Upper lobe of left lung (tissue), 6 donors: ENCODE results near the gene BNIP5. TPM values are rescaled to one million over a fixed set of nuclear protein-coding genes. Genes with fewer than 3 reads are reported as not detected.

Source experiments
- ATAC-seq, 2 donors: fragments of 200-7000 bp; cut with Tn5 transposase; one replicate each; pipeline ENCODE4 v1.9.1; 2022; ENCODE audit warnings: mild to moderate bottlenecking in 2 of 2, moderate library complexity in 2 of 2; ENCODE audit not compliant: low FRiP score in 2 of 2
- DNase-seq, 2 donors: peaks; one replicate each; pipeline ENCODE4 v3.0.0-alpha.2; 2019 to 2020
- H3K27ac ChIP-seq, 4 donors: fragments of 200-600 bp; sonication (generic); one replicate each; pipeline ENCODE4 v1.5.1; 2016 to 2019
- H3K27me3 ChIP-seq, 4 donors: fragments of 200-600 bp; sonication (generic); one replicate each; pipeline ENCODE4 v1.5.1; 2017 to 2019
- H3K36me3 ChIP-seq, 4 donors: fragments of 200-600 bp; sonication (generic); one replicate each; pipeline ENCODE4 v1.5.1; 2016 to 2019
- H3K4me1 ChIP-seq, 4 donors: fragments of 200-600 bp; sonication (generic); one replicate each; pipeline ENCODE4 v1.5.1; 2018 to 2019
- H3K4me3 ChIP-seq, 4 donors: fragments of 200-600 bp; sonication (generic); one replicate each; pipeline ENCODE4 v1.5.1; 2017 to 2019; ENCODE audit warnings: mild to moderate bottlenecking in 2 of 4, moderate library complexity in 1 of 4
- H3K9me3 ChIP-seq, 4 donors: fragments of 200-600 bp; sonication (generic); one replicate each; pipeline ENCODE4 v1.5.1; 2018 to 2019
- CTCF ChIP-seq, 6 experiments: fragments of 450-650 bp in 4 of 6; fragments of 200-600 bp in 2 of 6; sonication (generic) in 2 of 6; IDR thresholded peaks; one replicate each; pipeline ENCODE4 v1.5.1; 2016 to 2019; ENCODE audit warnings: antibody characterized with exemption in 6 of 6
- EP300 ChIP-seq, 4 donors: sonication (generic); formaldehyde crosslinking; IDR thresholded peaks; one replicate each; pipeline ENCODE4 v1.5.1; 2017; ENCODE audit warnings: antibody characterized with exemption in 4 of 4, control low read depth in 2 of 4
- POLR2A ChIP-seq, 4 donors: fragments of 450-650 bp; IDR thresholded peaks; one replicate each; pipeline ENCODE4 v1.5.1; 2016 to 2017; ENCODE audit warnings: antibody characterized with exemption in 4 of 4, mild to moderate bottlenecking in 2 of 4
- POLR2AphosphoS5 ChIP-seq, 2 donors: sonication (generic); formaldehyde crosslinking; IDR thresholded peaks; one replicate each; pipeline ENCODE4 v1.5.1; 2017; ENCODE audit warnings: antibody characterized with exemption in 2 of 2
- WGBS, 2 donors: methylation state at CpG; one replicate each; pipeline ENCODE4 v1.1.5; 2017 to 2018; 5-methylcytosine and 5-hydroxymethylcytosine counted together
- total RNA-seq, 6 donors: library from RNA; depleted of rRNA in 4 of 6; stranded (reverse); fragments of >200 nt in 4 of 6; gene quantifications; one replicate each; pipeline versions ENCODE4 v1.1.0 to v1.2.1, GENCODE V29; 2016 to 2021
- donor health status: DM: no; HTN: no; CAD: no; lungs with moderate emphysema.
- donor health status: DM: no; HTN: yes; CAD: no; lungs with severe emphysema.

Gene BNIP5
- total RNA-seq, 6 donors from 2014 or later, result 0.10 TPM; not detected in 5

DNA sequence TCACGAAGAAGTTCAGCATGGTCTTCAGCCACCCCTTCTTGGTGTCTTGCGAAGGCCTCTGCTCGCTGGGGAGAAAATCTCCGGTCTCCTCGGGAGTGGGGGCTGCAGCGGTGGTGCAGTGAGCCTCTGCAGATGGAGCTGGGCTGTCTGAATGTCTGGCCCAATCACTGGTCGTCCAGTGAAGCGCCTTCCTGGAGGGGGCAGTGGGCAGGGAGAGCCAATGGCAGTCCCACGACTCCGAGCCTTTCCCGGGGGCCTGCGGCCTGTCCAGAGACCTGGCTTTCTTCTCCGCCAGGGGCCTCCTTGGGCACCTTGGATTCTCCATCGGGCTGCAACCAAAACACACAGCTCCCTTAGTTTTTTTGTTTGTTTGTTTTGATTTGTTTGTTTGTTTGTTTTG is 6.3 kb downstream of the BNIP5 start:
- 92% methylated on average over 10 to 14 of the region's 14 CpGs for WGBS, 2 donors
- TF ChIP-seq EP300 (IDR thresholded peaks at IDR 0.05), result no peak
- no peak for TF ChIP-seq POLR2AphosphoS5 (IDR thresholded peaks at IDR 0.05)
- TF ChIP-seq CTCF (IDR thresholded peaks at IDR 0.05), result no peak
- no peak for TF ChIP-seq POLR2A (IDR thresholded peaks at IDR 0.05)
- Histone ChIP-seq H3K36me3 (no peaks in the 10 kb centered on the region), H3K4me1 (no peaks in the 10 kb centered on the region), H3K4me3 (no peak overlapping the region), H3K27me3 (peaks cover 0 to 10% (median 0%) of the 10 kb centered on the region in 4 donors), H3K9me3 (no peaks in the 10 kb centered on the region), H3K27ac (no peak overlapping the region)
- ATAC-seq (no peak), DNase-seq (no peak)

DNA sequence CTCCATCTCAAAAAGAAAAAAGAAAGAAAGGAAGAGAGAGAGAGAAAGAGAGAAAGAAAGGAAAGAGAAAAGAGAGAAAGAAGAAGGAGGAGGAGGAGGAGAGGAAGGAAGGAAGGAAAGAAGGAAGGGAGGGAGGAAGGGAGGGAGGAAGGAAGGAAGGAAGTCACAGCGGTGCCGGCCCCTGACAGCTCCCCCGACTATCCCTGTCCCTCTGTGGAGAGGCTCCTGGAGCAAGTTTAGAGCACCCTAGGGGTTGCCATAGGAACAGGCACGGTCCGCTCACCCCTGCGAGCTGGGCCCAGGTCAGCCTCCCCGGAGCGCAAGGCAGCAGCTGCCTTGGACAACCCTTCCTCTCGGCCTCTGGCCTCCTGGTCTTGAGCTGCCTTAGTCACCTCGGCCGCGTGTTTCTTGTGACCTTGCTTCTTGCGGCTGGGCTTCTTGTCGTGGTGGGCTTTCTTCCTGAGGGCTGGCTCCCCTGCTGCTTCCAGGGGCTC is 6.8 kb downstream of the BNIP5 start:
- Histone ChIP-seq H3K4me1 (no peaks in the 10 kb centered on the region), H3K27me3 (peaks cover 0 to 7% (median 0%) of the 10 kb centered on the region in 4 donors), H3K27ac (no peak overlapping the region), H3K9me3 (no peaks in the 10 kb centered on the region), H3K4me3 (no peak overlapping the region), H3K36me3 (no peaks in the 10 kb centered on the region)
- no peak for ATAC-seq
- 57 to 74% methylated on average over 14 of the region's 14 CpGs for WGBS, 2 donors
- TF ChIP-seq POLR2A (IDR thresholded peaks at IDR 0.05) (no peak), POLR2AphosphoS5 (IDR thresholded peaks at IDR 0.05) (no peak), CTCF (IDR thresholded peaks at IDR 0.05) (no peak), EP300 (IDR thresholded peaks at IDR 0.05) (no peak)
- peak in 1 of 2 donors; percentile 56 for DNase-seq

DNA sequence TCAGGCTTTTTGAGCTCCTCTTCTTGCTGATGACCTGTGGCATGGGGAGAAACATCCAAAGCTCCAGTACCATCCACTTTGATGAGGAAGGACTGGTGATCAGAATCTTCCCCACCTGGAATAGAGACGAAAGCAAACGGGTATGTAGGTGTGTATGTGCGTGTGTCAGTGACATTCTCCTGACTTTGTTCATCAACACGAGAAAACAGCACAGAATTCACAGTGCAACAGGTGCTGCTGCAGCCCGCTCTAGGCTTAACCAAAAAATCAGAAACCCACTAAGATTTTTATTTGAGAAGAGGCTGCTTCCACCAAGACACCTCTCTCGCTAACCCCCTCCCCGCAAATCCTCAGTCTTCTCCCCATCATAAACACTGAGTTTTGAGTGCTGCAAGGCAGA is 8.1 kb downstream of the BNIP5 start:
- no peaks in the 10 kb centered on the region for H3K36me3 ChIP-seq
- no peaks in the 10 kb centered on the region for H3K27me3 ChIP-seq
- no peaks in the 10 kb centered on the region for H3K9me3 ChIP-seq
- no peak for DNase-seq
- H3K4me3 ChIP-seq, result no peak overlapping the region
- WGBS, 2 donors, result 81 to 88% methylated on average over 7 of the region's 7 CpGs
- no peak for ATAC-seq
- TF ChIP-seq POLR2AphosphoS5 (IDR thresholded peaks at IDR 0.05) (no peak), CTCF (IDR thresholded peaks at IDR 0.05) (no peak), EP300 (IDR thresholded peaks at IDR 0.05) (no peak), POLR2A (IDR thresholded peaks at IDR 0.05) (no peak)
- H3K4me1 ChIP-seq, result no peaks in the 10 kb centered on the region
- no peak overlapping the region for H3K27ac ChIP-seq

DNA sequence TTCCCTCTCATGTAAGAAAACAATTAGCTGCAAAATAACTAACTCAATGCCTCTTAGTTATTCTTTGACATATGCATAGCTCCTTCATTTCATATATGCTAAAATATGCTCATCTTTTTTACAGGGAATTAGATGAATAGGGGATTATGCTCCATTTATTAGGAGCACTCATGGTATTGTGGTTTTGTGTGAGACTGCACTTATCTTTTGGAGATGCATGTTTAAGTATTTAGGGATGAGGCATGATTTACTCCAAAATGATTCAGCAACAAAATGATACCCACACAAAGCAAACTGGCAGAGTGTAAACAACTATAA is 8.8 kb downstream of the BNIP5 start:
- no peak for DNase-seq
- no peak for TF ChIP-seq POLR2AphosphoS5 (IDR thresholded peaks at IDR 0.05)
- TF ChIP-seq CTCF (IDR thresholded peaks at IDR 0.05), result no peak
- TF ChIP-seq POLR2A (IDR thresholded peaks at IDR 0.05), result no peak
- no peak for TF ChIP-seq EP300 (IDR thresholded peaks at IDR 0.05)
- no peaks in the 10 kb centered on the region for H3K9me3 ChIP-seq
- H3K4me3 ChIP-seq, result no peak overlapping the region
- no peaks in the 10 kb centered on the region for H3K4me1 ChIP-seq
- ATAC-seq, result no peak
- no peak overlapping the region for H3K27ac ChIP-seq
- H3K27me3 ChIP-seq, result no peaks in the 10 kb centered on the region
- no peaks in the 10 kb centered on the region for H3K36me3 ChIP-seq

DNA sequence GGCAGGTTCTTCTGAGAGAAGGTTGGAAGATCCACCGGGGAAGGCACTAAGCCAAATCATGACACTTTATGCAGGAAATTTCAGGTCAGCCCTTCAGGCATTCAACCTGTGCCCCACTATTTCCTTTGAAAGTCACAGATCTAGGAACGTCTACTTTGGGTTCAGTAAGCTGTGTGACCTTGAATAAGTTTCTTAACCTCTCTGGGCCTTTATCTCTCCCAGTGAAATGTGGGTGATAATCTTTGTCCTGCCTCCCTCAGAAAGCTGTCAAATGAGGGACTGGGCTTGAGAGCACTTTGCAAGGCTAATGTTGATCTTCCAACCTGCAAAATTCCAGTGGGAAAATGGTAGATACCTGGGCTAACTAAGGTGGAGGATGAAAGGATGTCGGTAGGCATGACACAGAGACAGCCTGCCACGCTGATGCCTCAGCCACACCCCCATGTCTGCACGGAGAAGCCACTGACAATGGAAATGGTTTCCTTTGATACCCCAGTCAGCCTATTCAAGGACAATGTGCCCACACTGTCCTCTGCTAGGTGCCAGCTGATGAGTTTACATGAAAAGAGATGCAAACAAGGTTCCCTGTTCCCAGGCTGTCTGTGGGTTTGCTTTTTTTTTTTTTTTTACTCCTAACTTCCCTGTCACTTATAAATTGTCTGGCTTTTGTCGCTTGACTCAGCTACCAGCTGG is 9.3 kb downstream of the BNIP5 start:
- H3K36me3 ChIP-seq, result no peaks in the 10 kb centered on the region
- TF ChIP-seq POLR2AphosphoS5 (IDR thresholded peaks at IDR 0.05), result no peak
- no peak for TF ChIP-seq POLR2A (IDR thresholded peaks at IDR 0.05)
- no peak for TF ChIP-seq EP300 (IDR thresholded peaks at IDR 0.05)
- TF ChIP-seq CTCF (IDR thresholded peaks at IDR 0.05), result no peak
- H3K27me3 ChIP-seq, result no peaks in the 10 kb centered on the region
- no peaks in the 10 kb centered on the region for H3K4me1 ChIP-seq
- H3K4me3 ChIP-seq, result no peak overlapping the region
- WGBS, 2 donors, result 32 to 40% methylated on average over 6 of the region's 6 CpGs
- ATAC-seq (no peak), DNase-seq (no peak)
- no peaks in the 10 kb centered on the region for H3K9me3 ChIP-seq
- H3K27ac ChIP-seq, result no peak overlapping the region
